Skeletal muscle tissue (tissue), 4 donors: ENCODE data around the gene PRTFDC1. TPM values are rescaled to one million over a fixed set of nuclear protein-coding genes. Genes with fewer than 3 reads are reported as not detected.
A peak's percentile ranks its signal among the peaks of the same experiment; 100 is the strongest.

ENCODE experiments used
- H3K27ac ChIP-seq: one replicate; pipeline ENCODE4 v1.7.0; 2013; ENCODE audit warnings: mild to moderate bottlenecking, low read depth, low read length, inconsistent platforms
- H3K27me3 ChIP-seq, 3 donors: one replicate each; pipeline ENCODE4 v1.7.0; 2013; ENCODE audit warnings: low read length in 3 of 3; ENCODE audit not compliant: control insufficient read depth in 3 of 3, insufficient read depth in 3 of 3
- H3K36me3 ChIP-seq, 3 donors: one replicate each; pipeline ENCODE4 v1.7.0; 2013; ENCODE audit warnings: low read length in 3 of 3; ENCODE audit not compliant: control insufficient read depth in 3 of 3, insufficient read depth in 3 of 3
- H3K4me1 ChIP-seq, 3 donors: one replicate each; pipeline ENCODE4 v1.7.0; 2013; ENCODE audit warnings: low read length in 3 of 3, mild to moderate bottlenecking in 3 of 3; ENCODE audit not compliant: control insufficient read depth in 3 of 3, insufficient read depth in 3 of 3
- H3K4me3 ChIP-seq, 3 donors: one replicate each; pipeline ENCODE4 v1.7.0; 2013; ENCODE audit warnings: low read length in 3 of 3
- H3K9ac ChIP-seq, 3 donors: one replicate each; pipeline ENCODE4 v1.7.0; 2013; ENCODE audit warnings: low read length in 3 of 3, mild to moderate bottlenecking in 3 of 3, moderate library complexity in 2 of 3, low read depth in 1 of 3
- H3K9me3 ChIP-seq, 3 donors: one replicate each; pipeline ENCODE4 v1.7.0; 2013; ENCODE audit warnings: low read length in 3 of 3; ENCODE audit not compliant: control insufficient read depth in 3 of 3
- total RNA-seq: library from RNA; depleted of rRNA; stranded (reverse); fragments of >200 nt; gene quantifications from one replicate; pipeline ENCODE4 v1.2.3, GENCODE V29; 2014
- donor health status: Osteomylitis.

Gene PRTFDC1
- total RNA-seq, 1 donor from 2014 or later, result 6.8 TPM

GRCh38 chr10:24853661-24854060, 98.7 kb downstream of the PRTFDC1 start:
- Histone ChIP-seq H3K36me3 (no peaks in the 10 kb centered on the region), H3K9me3 (no peaks in the 10 kb centered on the region), H3K4me1 (no peaks in the 10 kb centered on the region), H3K9ac (no peak overlapping the region), H3K27ac (no peak overlapping the region), H3K4me3 (no peak overlapping the region), H3K27me3 (no peaks in the 10 kb centered on the region)

DNA sequence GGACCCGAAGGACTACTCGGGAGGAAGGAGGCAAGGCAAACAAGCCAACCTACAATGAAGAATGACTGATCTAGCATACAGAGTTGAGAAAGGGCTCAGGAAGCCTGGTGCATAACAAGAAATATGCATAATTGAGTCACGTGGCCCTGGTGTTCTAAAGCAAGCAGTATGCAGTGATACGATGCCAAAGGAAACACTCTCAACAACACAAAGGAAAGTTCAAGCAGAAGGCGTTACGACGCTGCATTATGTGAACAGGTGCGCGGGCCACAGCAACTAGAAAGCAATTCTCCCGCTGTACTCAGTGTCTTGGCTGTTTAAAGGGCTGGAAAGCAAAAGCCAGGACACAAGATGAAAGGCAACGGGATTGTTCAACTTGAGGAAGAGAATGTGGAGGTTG, 100.8 kb downstream of the PRTFDC1 start:
- H3K4me1 ChIP-seq, result no peaks in the 10 kb centered on the region
- no peaks in the 10 kb centered on the region for H3K9me3 ChIP-seq
- H3K36me3 ChIP-seq, result no peaks in the 10 kb centered on the region
- H3K27me3 ChIP-seq, result no peaks in the 10 kb centered on the region
- H3K9ac ChIP-seq, result no peak overlapping the region
- no peak overlapping the region for H3K27ac ChIP-seq
- H3K4me3 ChIP-seq, result no peak overlapping the region

- Histone ChIP-seq H3K27me3 (no peaks in the 10 kb centered on the region), H3K36me3 (no peaks in the 10 kb centered on the region)
Measured at GRCh38 chr10:24850727-24851296, 101.6 kb downstream of the PRTFDC1 start.

GRCh38 chr10:24849501-24850299, 102.7 kb downstream of the PRTFDC1 start:
- H3K4me1 ChIP-seq, result no peaks in the 10 kb centered on the region
- no peaks in the 10 kb centered on the region for H3K27me3 ChIP-seq
- H3K36me3 ChIP-seq, result no peaks in the 10 kb centered on the region
- H3K9me3 ChIP-seq, result no peaks in the 10 kb centered on the region
- H3K9ac ChIP-seq, result no peak overlapping the region
- H3K27ac ChIP-seq, result no peak overlapping the region
- H3K4me3 ChIP-seq, result no peak overlapping the region

More at GRCh38 chr10:24850727-24851296, 101.6 kb downstream of the PRTFDC1 start:
- no peak overlapping the region for H3K4me3 ChIP-seq
- no peaks in the 10 kb centered on the region for H3K4me1 ChIP-seq
- H3K9me3 ChIP-seq, result no peaks in the 10 kb centered on the region
- no peak overlapping the region for H3K9ac ChIP-seq
- H3K27ac ChIP-seq, result no peak overlapping the region

DNA sequence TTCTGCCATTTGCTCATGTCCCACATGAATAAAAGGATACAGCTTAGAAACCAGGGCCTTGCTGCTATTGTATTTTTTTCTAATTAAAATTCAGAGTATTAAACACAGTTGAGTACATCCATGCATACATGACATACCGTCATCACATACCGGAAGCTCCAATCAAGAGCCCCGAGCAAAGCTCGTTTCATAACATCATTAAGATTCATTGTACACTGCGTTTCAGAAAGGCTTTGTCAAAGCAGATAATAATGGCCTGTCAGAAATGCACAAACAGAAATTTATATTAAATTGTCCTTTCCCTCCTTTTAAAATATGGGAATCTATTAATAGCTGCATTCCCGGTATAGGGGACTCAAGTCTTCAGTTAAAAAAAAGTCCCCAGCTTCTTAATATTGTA, 103.4 kb downstream of the PRTFDC1 start:
- no peaks in the 10 kb centered on the region for H3K4me1 ChIP-seq
- H3K36me3 ChIP-seq, result no peaks in the 10 kb centered on the region
- no peak overlapping the region for H3K9ac ChIP-seq
- H3K27ac ChIP-seq, result no peak overlapping the region
- H3K4me3 ChIP-seq, result no peak overlapping the region
- no peaks in the 10 kb centered on the region for H3K27me3 ChIP-seq
- no peaks in the 10 kb centered on the region for H3K9me3 ChIP-seq

DNA sequence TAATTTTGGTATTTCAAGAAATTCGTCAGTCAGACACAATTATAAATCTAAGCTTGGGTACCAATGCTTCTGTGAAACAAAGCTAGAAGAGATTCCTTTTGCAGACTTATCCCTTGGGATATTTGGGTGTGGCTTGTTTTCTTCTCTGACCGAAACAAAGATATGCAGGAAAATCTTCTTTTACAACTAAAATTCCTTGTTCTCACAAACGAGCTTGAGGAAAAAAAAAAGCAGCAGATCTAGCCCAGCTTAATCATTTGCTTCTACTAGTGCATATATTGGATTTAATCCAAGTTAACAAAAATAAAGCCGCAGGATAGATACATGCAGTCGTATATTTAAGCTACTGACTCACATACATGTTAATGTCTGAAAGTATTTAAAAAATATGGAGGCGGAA, 104.2 kb downstream of the PRTFDC1 start:
- no peak overlapping the region for H3K27ac ChIP-seq
- H3K4me3 ChIP-seq, result peak overlapping the region in 1 of 3 donors; percentile 23
- H3K4me1 ChIP-seq, result no peaks in the 10 kb centered on the region

GRCh38 chr10:24847112-24848070, 105.0 kb downstream of the PRTFDC1 start:
- H3K4me3 ChIP-seq, result no peak overlapping the region
- H3K27ac ChIP-seq, result no peak overlapping the region
- no peaks in the 10 kb centered on the region for H3K4me1 ChIP-seq
- H3K9me3 ChIP-seq, result no peaks in the 10 kb centered on the region
- H3K36me3 ChIP-seq, result no peaks in the 10 kb centered on the region
- H3K9ac ChIP-seq, result no peak overlapping the region
- no peaks in the 10 kb centered on the region for H3K27me3 ChIP-seq

More for the DNA sequence above, 104.2 kb downstream of the PRTFDC1 start:
- no peaks in the 10 kb centered on the region for H3K36me3 ChIP-seq
- H3K27me3 ChIP-seq, result no peaks in the 10 kb centered on the region
- H3K9me3 ChIP-seq, result no peaks in the 10 kb centered on the region
- H3K9ac ChIP-seq, result no peak overlapping the region

DNA sequence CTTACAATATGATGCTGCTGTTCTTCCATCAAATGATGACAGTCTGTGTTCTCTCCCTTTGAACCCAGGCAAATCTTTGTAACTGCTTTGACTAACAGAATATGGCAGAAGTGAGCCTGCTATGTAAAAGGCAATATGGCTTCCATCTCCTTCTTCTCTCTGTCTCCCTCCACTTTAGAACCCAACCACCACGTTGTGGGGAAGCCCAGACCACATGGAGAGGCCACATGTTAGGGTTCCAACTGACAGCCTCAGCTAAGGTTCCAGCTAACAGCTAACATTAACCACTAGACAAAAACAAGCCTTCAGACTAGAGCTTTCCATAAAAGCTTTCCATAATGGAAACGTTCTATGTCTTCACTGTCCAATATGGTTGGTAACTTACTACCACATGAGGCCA, 107.7 kb downstream of the PRTFDC1 start:
- Histone ChIP-seq H3K9ac (no peak overlapping the region), H3K27ac (no peak overlapping the region), H3K27me3 (no peaks in the 10 kb centered on the region), H3K36me3 (no peaks in the 10 kb centered on the region), H3K4me3 (no peak overlapping the region), H3K4me1 (no peaks in the 10 kb centered on the region), H3K9me3 (no peaks in the 10 kb centered on the region)

GRCh38 chr10:24843256-24843655, 109.2 kb downstream of the PRTFDC1 start:
- H3K9me3 ChIP-seq, result no peaks in the 10 kb centered on the region
- no peak overlapping the region for H3K9ac ChIP-seq
- no peaks in the 10 kb centered on the region for H3K4me1 ChIP-seq
- no peak overlapping the region for H3K4me3 ChIP-seq
- H3K27me3 ChIP-seq, result no peaks in the 10 kb centered on the region
- no peaks in the 10 kb centered on the region for H3K36me3 ChIP-seq
- H3K27ac ChIP-seq, result no peak overlapping the region
